Measurements from ENCODE around the gene SLC17A2.
A peak's percentile ranks its signal among the peaks of the same experiment; 100 is the strongest.

SLC17A2 gene

DNA sequence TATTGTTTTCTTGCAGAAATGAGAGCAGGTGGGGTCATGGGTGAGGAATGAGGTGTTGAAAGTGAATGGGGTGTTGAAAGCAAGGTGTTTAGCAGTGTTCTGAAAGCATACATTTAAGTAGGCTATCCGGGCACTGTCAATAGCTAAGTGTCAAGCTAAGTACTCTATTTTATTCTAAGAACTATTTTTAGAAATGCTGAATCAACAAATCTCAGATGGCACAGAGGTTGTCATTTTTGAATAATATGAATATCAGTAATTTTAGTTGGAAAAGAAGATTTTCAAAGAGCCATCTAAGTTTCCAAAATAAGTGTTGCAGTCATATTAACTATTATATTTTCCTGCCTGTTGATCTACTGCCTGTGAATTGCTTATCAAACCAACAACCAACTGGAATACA is 34.7 kb downstream of the SLC17A2 start:
- intact Hi-C loops (cut with DNase I), result no loop called here

GRCh38 chr6:25893778-25894177 is 36.7 kb downstream of the SLC17A2 start:
- intact Hi-C loops (cut with DNase I), result no loop called here
- DNase-seq, result no peak

More for the DNA sequence above, 34.7 kb downstream of the SLC17A2 start:
- DNase-seq, result no peak

DNA sequence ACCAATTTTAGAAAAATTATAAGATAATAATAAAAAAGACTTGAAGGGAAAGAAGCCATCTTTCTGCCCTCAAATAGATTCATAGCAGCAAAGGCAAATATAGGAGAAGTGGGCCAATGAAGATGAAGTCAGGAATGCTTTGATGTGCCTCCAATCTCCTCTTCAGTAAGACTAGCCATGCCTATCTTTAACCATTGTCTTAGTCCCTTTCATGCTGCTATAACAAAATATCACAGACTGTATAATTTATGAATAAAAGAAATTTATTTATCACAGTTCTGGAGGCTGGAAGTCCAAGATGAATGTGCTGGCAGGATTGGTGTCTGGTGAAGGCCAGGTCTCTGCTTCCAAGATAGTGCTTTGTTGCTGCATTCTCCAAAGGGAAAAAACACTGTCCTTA is 37.6 kb downstream of the SLC17A2 start:
- intact Hi-C loops (cut with DNase I), result no loop called here
- DNase-seq, result no peak

DNA sequence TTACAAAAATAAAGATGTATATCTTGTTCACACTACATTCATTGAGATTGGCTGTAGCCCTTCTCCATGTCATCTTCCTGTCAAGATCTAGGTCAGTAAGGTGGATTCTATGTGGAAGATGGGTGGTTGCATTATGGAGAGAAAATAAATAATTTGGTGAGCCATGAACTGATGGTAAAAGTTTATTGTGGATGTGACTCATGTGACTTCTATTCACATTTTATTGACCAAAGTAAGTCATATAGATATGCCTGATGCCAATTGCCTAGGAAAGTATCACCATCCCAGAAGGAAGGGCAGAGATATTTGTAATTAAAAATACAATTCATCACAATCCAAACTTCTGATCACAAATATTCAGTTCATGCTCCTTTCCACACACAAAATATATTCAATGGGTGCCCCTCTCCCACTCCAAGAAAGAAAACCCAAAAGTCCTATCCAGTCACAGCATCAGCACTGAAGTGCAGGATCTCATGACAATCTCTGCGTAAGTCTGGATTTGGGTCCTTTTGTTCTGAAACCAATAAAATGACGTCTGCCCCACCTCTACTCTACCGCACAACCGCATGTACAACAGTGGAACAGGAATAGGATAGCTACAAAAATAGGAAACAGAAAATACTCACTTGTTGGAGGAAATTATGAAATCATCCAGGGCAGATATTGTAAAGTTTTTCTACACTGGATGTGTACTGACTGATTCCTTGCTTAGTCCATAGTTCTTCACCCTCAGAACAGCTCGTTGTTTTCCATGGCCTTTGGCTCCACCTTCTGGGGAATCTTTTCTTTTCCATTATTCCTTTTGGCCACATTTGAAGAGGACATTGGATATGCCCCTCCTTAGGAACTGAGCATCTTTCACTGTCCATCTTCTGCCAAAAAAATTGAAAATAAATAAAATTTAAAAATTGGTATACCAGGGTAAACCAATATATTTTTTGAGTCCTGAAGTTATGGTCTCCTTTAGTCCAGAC is 40.3 kb downstream of the SLC17A2 start:
- peak in 29 of 42 donors; percentile 9 to 74 (median 39) for DNase-seq
- intact Hi-C loops (cut with DNase I), result no loop called here

DNA sequence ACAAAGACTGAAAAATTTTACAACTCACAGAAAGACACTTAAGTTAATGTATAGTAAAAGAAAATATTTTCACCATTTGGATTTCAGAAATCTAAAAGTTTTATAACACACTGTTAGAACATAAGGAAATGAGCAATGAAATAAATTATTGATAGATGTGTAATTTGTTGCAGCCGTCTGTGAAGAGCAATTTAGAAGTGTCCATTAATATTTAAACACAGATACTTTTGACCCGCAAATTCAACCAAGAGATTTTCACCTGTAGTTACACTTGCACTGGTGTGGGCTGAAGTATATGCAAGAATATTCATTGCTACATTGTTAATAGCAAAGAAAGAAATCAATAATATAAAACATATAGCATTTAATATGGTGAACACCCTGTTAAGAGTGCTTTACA is 41.9 kb downstream of the SLC17A2 start:
- DNase-seq, result no peak
- intact Hi-C loops (cut with DNase I), result no loop called here

GRCh38 chr6:25886066-25886465 is 44.4 kb downstream of the SLC17A2 start:
- no peak for DNase-seq
- intact Hi-C loops (cut with DNase I), result no loop called here

DNA sequence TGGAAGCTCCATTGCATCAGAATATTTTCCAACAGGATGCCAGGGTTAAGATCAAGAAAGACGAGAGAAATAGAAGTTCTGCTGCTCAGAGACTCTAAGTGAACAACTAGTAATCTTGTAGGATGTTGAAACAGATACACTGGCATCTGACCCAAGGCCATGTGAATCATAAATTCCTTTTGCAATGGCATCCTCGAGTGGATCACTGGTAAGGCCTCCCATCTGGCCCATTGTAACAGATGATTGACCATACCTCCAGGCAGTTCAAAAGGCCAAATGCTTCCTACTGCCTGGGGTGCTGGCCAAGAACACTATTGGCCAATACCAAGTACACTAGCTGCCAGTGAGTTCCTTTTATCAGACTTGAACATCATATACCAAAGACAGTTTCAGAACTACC is 46.5 kb downstream of the SLC17A2 start:
- no peak for DNase-seq
- intact Hi-C loops (cut with DNase I), result no loop called here

DNA sequence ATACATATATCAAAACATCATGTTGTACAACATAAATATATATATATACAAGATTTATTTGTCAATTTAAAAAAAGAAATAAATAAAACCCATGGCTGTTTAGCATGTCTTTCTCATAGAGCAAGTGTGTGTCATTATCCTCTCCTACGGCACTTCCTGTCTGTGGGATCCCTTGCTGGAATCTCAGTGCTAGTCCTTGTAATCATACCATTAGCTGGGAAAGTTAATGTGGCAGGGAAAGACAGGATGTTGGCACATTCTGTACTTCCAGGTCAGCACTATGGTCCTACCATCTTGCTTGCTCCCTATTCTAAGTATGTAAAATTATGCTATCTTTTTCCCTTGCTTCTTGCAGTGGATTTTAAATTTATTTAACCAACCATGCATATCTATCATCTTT is 47.0 kb downstream of the SLC17A2 start:
- intact Hi-C loops (cut with DNase I), result no loop called here
- no peak for DNase-seq

DNA sequence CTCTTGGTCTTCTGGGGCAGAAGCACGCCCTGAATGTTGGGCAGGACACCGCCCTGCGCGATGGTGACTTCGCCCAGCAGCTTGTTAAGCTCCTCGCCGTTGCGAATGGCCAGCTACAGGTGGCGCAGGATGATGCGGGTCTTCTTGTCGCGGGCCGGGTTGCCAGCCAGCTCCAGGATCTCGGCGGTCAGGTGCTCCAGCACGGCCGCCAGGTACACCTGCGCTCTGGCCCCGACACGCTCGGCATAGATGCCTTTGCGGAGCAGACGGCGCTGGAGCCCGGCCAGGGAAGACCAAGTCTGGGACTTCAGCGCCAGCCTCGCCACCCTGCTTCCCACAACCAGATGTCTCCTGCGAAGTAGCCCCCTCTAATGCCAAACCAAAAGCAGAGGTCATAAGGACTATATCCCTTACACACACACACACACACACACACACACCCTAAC is 48.4 kb downstream of the SLC17A2 start:
- peak in 2 of 42 donors; percentile 1 to 42 for DNase-seq
- intact Hi-C loops (cut with DNase I), result no loop called here

- no peak for DNase-seq
- intact Hi-C loops (cut with DNase I), result no loop called here
Measured at GRCh38 chr6:25880601-25881000, 49.9 kb downstream of the SLC17A2 start.

DNA sequence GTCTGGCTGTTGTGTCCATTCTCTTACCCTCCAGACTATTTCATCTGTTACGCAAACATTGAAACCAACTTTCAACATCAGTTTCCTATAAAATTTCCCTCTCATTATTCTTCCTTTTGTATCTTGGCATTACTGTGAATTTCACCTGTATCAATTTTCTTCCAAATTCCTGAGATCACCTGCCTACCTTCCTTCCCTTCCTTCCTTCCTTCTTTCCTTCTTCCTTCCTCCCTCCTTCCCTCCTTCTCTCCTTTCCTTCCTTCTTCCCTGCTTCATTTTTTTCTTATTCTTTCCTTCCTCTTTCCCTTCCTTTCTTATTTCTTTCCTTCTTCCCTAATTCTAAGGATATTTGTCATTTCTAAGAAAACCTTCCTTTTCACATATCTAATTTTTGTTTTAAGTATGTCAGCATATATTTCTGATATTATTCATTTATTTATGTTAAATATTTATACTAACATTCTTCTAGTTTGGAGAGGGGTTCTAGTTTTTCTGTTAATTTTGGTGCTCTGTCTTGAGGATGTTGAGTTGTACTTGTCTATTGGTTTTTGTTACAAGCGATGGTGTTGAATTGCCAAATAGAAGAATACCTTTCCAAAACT is 51.7 kb downstream of the SLC17A2 start:
- DNase-seq, result no peak
- intact Hi-C loops (cut with DNase I), result no loop called here

- no peak for DNase-seq
- intact Hi-C loops (cut with DNase I), result no loop called here
Measured at GRCh38 chr6:25875926-25876602, 54.4 kb downstream of the SLC17A2 start.

DNA sequence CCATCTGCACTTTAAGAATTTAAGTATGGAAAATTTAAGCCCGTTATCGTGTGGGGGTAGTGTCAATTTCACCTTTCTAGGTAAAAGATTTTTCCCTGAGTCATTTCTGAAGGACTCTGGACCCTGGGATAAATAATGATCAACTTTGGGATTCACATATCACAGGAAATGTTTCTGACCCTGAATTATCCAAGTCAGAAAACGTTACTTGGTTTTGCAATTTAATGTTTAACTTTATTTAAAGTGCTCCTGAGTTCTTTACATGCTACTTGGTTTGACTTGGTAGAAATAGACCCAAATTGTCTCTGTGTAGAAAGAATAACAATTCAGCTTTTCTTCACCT is 55.0 kb downstream of the SLC17A2 start:
- intact Hi-C loops (cut with DNase I), result no loop called here

DNA sequence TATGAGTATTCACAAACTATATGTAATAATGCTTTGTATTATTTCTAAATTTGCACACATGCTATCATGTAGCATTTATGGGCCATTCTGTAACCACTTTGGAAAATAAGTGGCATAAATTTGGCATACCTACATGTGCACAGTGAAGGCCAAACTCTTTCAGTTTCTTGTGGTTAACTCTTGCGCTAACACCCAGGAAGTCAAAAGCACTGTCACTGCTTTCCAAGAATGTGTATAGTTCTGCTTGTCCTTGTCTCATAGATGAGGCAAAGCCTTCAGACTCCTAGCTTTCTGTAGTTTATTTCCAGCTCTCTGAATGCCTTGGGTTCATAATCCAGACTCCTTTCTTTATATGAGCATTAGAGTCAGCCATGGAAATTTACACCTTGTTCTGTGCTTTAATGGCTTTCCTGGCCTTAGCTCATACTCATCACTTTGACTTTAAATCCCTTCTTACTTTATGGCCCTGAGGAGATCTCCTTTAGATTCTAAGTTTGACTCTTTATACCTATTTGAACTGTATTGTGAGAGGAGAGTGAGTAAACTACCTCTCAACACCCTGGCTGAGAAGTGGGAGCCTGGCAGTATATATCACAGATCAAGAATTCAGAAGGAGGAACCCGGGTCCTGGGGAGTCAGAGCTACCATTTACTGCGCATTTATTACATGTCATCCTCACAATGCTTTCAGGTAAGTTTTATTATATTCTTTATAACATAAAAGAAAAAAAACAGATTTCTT is 55.5 kb downstream of the SLC17A2 start:
- intact Hi-C loops (cut with DNase I), result no loop called here
- DNase-seq, result no peak

More for the DNA sequence above, 55.0 kb downstream of the SLC17A2 start:
- no peak for DNase-seq

GRCh38 chr6:25874118-25874517 is 56.4 kb downstream of the SLC17A2 start, which contains the start of gene SLC17A3:
TSS of gene SLC17A3 (minus strand) at chr6:25874243. CDS start at chr6:25868387, 5,856 bp downstream.
- intact Hi-C loops (cut with DNase I), result no loop called here
- DNase-seq, result no peak

- intact Hi-C loops (cut with DNase I), result no loop called here
- DNase-seq, result no peak
Measured at GRCh38 chr6:25872814-25873213, 57.7 kb downstream of the SLC17A2 start.

GRCh38 chr6:25869840-25870239 is 60.7 kb downstream of the SLC17A2 start:
- no peak for DNase-seq
- intact Hi-C loops (cut with DNase I), result no loop called here

DNA sequence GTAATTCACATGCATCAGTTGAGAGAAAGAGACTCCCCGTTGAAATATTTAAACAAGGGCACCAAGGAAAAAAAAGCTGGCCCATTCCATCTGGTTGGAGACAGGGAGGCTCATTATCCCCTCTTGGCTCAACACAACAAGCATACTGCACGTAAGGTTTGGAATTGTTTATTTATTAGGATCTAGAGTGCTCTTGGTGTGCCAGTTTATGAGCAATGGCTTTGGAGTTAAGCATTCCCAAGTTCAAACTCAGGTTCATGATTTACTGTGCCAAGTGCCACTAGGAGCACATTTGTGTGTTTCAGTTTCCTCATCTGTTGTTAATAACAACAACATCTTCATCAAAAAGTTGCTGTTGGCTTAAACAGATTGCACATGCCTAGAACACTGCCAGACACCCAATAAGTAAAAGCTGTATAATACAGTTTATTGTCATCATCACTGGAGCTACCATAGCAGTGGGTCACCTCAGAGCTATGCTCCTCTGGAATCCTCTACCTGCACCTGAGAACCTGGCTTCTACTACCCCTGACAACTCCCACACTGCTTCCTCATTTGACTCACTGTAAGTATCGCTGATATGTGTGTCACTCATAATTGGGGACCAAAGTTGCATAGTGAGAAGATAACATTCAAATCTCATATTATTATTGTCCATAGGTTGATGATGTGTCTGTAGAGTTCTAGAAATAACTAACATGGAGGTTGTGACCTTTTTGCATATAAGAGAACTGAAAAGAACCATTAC is 61.9 kb downstream of the SLC17A2 start:
- no peak for DNase-seq
- intact Hi-C loops (cut with DNase I), result no loop called here

DNA sequence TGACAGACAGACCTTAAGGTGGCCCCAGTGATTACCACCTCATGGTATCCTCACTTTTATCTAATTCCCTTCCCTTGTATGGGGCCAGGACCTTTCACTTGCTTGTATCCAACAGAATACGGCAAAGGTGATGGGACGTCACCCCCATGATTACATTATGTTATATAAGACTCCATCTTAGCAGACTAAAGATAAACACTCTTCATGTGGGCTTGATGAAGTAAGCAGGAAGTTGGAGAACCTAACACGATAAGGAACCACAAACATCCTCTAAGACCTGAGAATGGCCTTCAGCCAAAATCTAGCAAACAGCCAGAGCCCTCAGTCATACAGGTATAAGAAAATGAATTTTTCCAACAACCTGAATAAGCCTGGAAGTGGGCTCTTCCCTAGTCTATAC is 64.5 kb downstream of the SLC17A2 start:
- no peak for DNase-seq
- intact Hi-C loops (cut with DNase I), result no loop called here

All from head of caudate nucleus (tissue), 42 donors.